Adrenal gland (tissue), 12 donors: Measurements from ENCODE around the gene PLEKHH1. TPM values are rescaled to one million over a fixed set of nuclear protein-coding genes. Genes with fewer than 3 reads are reported as not detected.
A peak's percentile ranks its signal among the peaks of the same experiment; 100 is the strongest.
"Not testable (repeated sequence)": the region's sequence is repeated elsewhere in the genome, so short reads cannot be mapped to it uniquely, and the experiment has no call there.

Experiments
- DNase-seq, 7 donors: peaks; one replicate each; pipeline ENCODE4 v3.0.0-alpha.2; 2019 to 2020
- H3K27ac ChIP-seq, 5 donors: fragments of 200-600 bp; sonication (generic) in 4 of 5; 1 replicate in 3 of 5; 2 replicates in 2 of 5; pipeline versions ENCODE4 v1.5.1 to v1.8.0; 2016 to 2020; ENCODE audit warnings: mild to moderate bottlenecking in 1 of 5
- H3K27me3 ChIP-seq: fragments of 200-600 bp; 2 replicates; pipeline ENCODE4 v1.8.0; 2021
- H3K36me3 ChIP-seq, 2 donors: fragments of 200-600 bp; replicated peaks in 1 of 2; 1 replicate in 1 of 2; 2 replicates in 1 of 2; pipeline versions ENCODE4 v1.5.1 to v1.8.0; 2018 to 2022
- H3K4me1 ChIP-seq, 2 donors: fragments of 200-600 bp; replicated peaks in 1 of 2; 1 replicate in 1 of 2; 2 replicates in 1 of 2; pipeline versions ENCODE4 v1.5.1 to v1.8.0; 2018 to 2021
- H3K4me3 ChIP-seq, 4 donors: fragments of 200-600 bp; sonication (generic) in 3 of 4; one replicate each; pipeline ENCODE4 v1.5.1; 2016 to 2018
- H3K9me3 ChIP-seq, 3 donors: fragments of 200-600 bp; sonication (generic) in 1 of 3; replicated peaks in 1 of 3; 1 replicate in 2 of 3; 2 replicates in 1 of 3; pipeline versions ENCODE4 v1.5.1 to v1.8.0; 2016 to 2021
- CTCF ChIP-seq, 6 experiments: fragments of 450-650 bp in 4 of 6; fragments of 200-600 bp in 2 of 6; sonication (generic) in 1 of 6; IDR thresholded peaks; 1 replicate in 5 of 6; 2 replicates in 1 of 6; pipeline versions ENCODE4 v1.5.1 to v1.8.0; 2016 to 2021; ENCODE audit warnings: antibody characterized with exemption in 6 of 6, mild to moderate bottlenecking in 2 of 6, moderate library complexity in 1 of 6
- POLR2A ChIP-seq, 2 donors: fragments of 450-650 bp; IDR thresholded peaks; one replicate each; pipeline ENCODE4 v1.6.1; 2017; ENCODE audit warnings: antibody characterized with exemption in 2 of 2, mild to moderate bottlenecking in 2 of 2, moderate library complexity in 1 of 2
- WGBS, 4 donors: extraction: QIAGEN DNeasy Blood & Tissue Kit in 2 of 4; methylation state at CpG; one replicate each; pipeline versions ENCODE4 v1.1.5 to v1.1.7; 2013 to 2017; 5-methylcytosine and 5-hydroxymethylcytosine counted together
- intact Hi-C, 2 donors: fragments of 100-400 bp; cut with DNase I; formaldehyde crosslinking; loops; one replicate each; pipeline versions ENCODE4 v1.14.1 to v1.15.0; 2022 to 2023
- polyA plus RNA-seq, 3 donors: library from polyadenylated mRNA; stranded (reverse); fragments of 200-250 nt in 2 of 3; fragments of 350-450 nt in 1 of 3; fragmentation: Illumina TruSeq in 1 of 3; extraction: RNeasy Lipid Tissue Mini Kit (QIAGEN cat#74804) in 1 of 3; gene quantifications; one replicate each; pipeline ENCODE4 v1.2.3, GENCODE V29; 2013 to 2014
- total RNA-seq, 9 donors: library from RNA; depleted of rRNA in 4 of 9; stranded (reverse); fragments of >200 nt in 4 of 9; fragments of 120-200 nt in 1 of 9; fragmentation: NEBNext Ultra II Directional in 1 of 9; extraction: Animal tissue kit (Norgen Biotek cat#: 25700) in 1 of 9; gene quantifications; one replicate each; pipeline versions ENCODE4 v1.1.0 to v1.2.4, GENCODE V29; 2013 to 2023
- donor health status: healthy with polysubstance abuse.
- donor health status: Bipolar disorder and iron deficiency.
- donor health status: DM: yes; HTN: yes; CAD: no.
- donor health status: DM: no; HTN: no; CAD: no.
- donor health status: DM: no; HTN: no; CAD: no.
- donor health status: DM: yes; HTN: yes; CAD: no.

The PLEKHH1 gene
- total and polyA plus RNA-seq, 12 donors, result 8.3 to 50.4 (median 20.2) TPM

- peak; percentile 90 to 95 (median 91) for DNase-seq
- intact Hi-C loops, result no loop called here
- TF ChIP-seq POLR2A (IDR thresholded peaks at IDR 0.05) (peak; percentile 86 to 93), CTCF (IDR thresholded peaks at IDR 0.05) (peak; percentile 10 to 68 (median 46))
- 1 to 3% (median 2%) methylated on average over 15 to 77 of the region's 77 CpGs for WGBS, 4 donors
- no peaks in the 10 kb centered on the region for H3K36me3 ChIP-seq
- H3K4me3 ChIP-seq, result peak within 1 kb of the TSS; percentile 73 to 97 (median 82)
- no peaks in the 10 kb centered on the region for H3K27me3 ChIP-seq
- H3K27ac ChIP-seq, result peak within 1 kb of the TSS; percentile 81 to 98 (median 93)
- peaks cover 13% of the 10 kb centered on the region in 2 donors for H3K4me1 ChIP-seq
- H3K9me3 ChIP-seq, result no peaks in the 10 kb centered on the region
Measured at GRCh38 chr14:67599698-67600561, 66.8 kb downstream of the PLEKHH1 start, which contains the start of gene PIGH. Gene PIGH (minus strand): TSS chr14:67600268. CDS start chr14:67600203, 65 bp downstream.

- 86 to 92% (median 88%) methylated on average over 19 to 21 of the region's 21 CpGs for WGBS, 4 donors
- H3K4me3 ChIP-seq, result peak overlapping the region in 2 of 4 donors; percentile 89 to 97
- H3K36me3 ChIP-seq, DNase-seq, H3K27me3 ChIP-seq, intact Hi-C loops, H3K9me3 ChIP-seq: not testable (repeated sequence)
- peak overlapping the region; percentile 81 to 98 (median 93) for H3K27ac ChIP-seq
- H3K4me1 ChIP-seq, result peaks cover 13% of the 10 kb centered on the region in 2 donors
Measured at GRCh38 chr14:67600562-67600974, 67.5 kb downstream of the PLEKHH1 start.

GRCh38 chr14:67602076-67602475 lies 69.0 kb downstream of the PLEKHH1 start:
- Histone ChIP-seq H3K9me3 (no peaks in the 10 kb centered on the region), H3K4me1 (peaks cover 9 to 13% of the 10 kb centered on the region in 2 donors), H3K27ac (no peak overlapping the region), H3K27me3 (no peaks in the 10 kb centered on the region), H3K4me3 (no peak overlapping the region), H3K36me3 (no peaks in the 10 kb centered on the region)
- TF ChIP-seq CTCF (IDR thresholded peaks at IDR 0.05) (no peak), POLR2A (IDR thresholded peaks at IDR 0.05) (no peak)
- WGBS, 4 donors, result 76 to 90% (median 85%) methylated on average over 7 of the region's 7 CpGs
- intact Hi-C loops, result no loop called here
- DNase-seq, result no peak

GRCh38 chr14:67602995-67603545 lies 70.0 kb downstream of the PLEKHH1 start:
- TF ChIP-seq CTCF (IDR thresholded peaks at IDR 0.05) (no peak), POLR2A (IDR thresholded peaks at IDR 0.05) (no peak)
- Histone ChIP-seq H3K27me3 (no peaks in the 10 kb centered on the region), H3K4me3 (no peak overlapping the region), H3K36me3 (no peaks in the 10 kb centered on the region), H3K9me3 (no peaks in the 10 kb centered on the region), H3K4me1 (peaks cover 9 to 13% of the 10 kb centered on the region in 2 donors), H3K27ac (peak overlapping the region in 3 of 5 donors; percentile 13 to 69 (median 43))
- WGBS, 4 donors, result 40 to 49% (median 42%) methylated on average over 5 of the region's 5 CpGs
- DNase-seq, result peak in 3 of 7 donors; percentile 43 to 52 (median 44)
- intact Hi-C loops, result no loop called here
